Kidney epithelial cell (primary cell): ENCODE data around the gene HOXA1. TPM values are rescaled to one million over a fixed set of nuclear protein-coding genes. Genes with fewer than 3 reads are reported as not detected.

Experiments used
- DNase-seq: peaks from one replicate; pipeline ENCODE4 v3.0.0-alpha.2; 2010; ENCODE audit warnings: low read depth
- H3K27me3 ChIP-seq: 2 replicates; pipeline ENCODE4 v1.6.0; 2011; ENCODE audit warnings: low read length; ENCODE audit not compliant: control insufficient read depth, insufficient read depth
- H3K36me3 ChIP-seq: 2 replicates; pipeline ENCODE4 v1.5.1; 2011; ENCODE audit warnings: low read length; ENCODE audit not compliant: control insufficient read depth, insufficient read depth
- H3K4me3 ChIP-seq: 2 replicates; pipeline ENCODE4 v1.5.1; 2011; ENCODE audit warnings: low read depth, mild to moderate bottlenecking, control low read depth, low read length
- total RNA-seq: library from RNA; depleted of rRNA; stranded (reverse); fragments of >200 nt; gene quantifications from 2 replicates; pipeline ENCODE4 v1.2.3, GENCODE V29; 2015
- TF ChIP-seq, protein P1 (sequence below): IDR thresholded peaks from 2 replicates; pipeline ENCODE4 v1.5.1; 2011; ENCODE audit warnings: mild to moderate bottlenecking, moderate library complexity, low read length, control low read depth, inconsistent platforms; ENCODE audit not compliant: insufficient read depth, poor library complexity, severe bottlenecking

The HOXA1 gene
- total RNA-seq, 1 donor from 2014 or later, result 4.3 TPM

DNA sequence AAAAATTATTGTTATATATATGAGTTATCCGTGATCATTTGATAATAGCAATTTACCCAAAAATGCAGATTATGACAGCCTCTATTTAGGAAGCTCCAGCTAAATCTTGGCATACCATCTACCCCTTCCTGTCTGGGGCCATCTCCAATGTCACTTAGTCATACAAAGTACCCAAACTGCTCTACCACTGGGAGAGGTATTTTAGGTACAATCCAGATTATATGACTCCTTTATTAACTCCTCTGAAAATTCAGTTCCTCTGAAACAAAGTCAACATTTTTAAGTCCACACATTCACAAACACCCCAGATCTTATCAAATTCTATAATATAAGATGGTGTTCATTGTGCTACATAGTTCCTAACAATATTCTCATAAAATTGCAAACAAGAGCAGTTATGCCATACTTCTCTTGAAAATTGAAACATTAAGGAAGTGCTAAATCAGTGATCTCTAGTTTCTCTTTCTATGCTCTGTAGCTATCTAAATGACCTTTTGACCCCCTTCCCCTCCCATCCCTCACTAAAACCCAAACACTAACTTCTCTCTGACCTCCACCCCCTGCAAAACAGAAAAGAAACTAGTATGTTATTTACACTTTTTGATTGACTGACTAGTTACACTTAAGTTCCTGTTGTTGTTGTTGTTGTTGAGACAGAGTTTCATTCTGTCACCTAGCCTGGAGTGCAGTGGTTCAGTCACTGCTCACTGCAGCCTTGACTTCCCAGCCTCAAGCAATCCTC, 16.4 kb downstream of the HOXA1 start:
- TF ChIP-seq, protein P1, sequence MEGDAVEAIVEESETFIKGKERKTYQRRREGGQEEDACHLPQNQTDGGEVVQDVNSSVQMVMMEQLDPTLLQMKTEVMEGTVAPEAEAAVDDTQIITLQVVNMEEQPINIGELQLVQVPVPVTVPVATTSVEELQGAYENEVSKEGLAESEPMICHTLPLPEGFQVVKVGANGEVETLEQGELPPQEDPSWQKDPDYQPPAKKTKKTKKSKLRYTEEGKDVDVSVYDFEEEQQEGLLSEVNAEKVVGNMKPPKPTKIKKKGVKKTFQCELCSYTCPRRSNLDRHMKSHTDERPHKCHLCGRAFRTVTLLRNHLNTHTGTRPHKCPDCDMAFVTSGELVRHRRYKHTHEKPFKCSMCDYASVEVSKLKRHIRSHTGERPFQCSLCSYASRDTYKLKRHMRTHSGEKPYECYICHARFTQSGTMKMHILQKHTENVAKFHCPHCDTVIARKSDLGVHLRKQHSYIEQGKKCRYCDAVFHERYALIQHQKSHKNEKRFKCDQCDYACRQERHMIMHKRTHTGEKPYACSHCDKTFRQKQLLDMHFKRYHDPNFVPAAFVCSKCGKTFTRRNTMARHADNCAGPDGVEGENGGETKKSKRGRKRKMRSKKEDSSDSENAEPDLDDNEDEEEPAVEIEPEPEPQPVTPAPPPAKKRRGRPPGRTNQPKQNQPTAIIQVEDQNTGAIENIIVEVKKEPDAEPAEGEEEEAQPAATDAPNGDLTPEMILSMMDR, result no peak
- H3K4me3 ChIP-seq, result no peak overlapping the region
- no peaks in the 10 kb centered on the region for H3K27me3 ChIP-seq
- DNase-seq, result no peak
- H3K36me3 ChIP-seq, result no peaks in the 10 kb centered on the region

DNA sequence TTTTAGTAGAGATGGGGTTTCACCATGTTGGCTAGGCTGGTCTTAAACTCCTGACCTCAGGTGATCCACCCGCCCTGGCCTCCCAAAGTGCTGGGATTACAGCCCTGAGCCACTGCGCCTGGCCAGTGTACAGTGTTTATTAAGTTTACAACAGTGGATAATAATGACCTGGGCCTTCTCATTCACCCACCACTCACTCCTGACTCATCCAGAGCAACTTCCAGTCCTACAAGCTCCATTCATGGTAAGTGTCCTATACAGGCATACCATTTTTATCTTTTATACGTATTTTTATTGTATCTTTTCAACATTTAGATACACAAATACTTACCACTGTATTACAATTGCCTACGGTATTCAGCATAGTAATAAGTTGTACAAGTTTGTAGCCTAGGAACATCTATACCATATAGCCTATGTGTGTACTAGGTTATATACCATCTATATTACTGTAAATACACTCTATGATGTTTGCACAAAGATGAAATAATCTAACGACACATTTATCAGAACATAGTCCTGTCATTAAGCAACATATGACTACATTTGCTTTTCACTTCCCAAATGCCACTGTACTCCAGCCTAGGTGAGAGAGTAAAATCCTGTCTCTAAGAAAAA, 17.1 kb downstream of the HOXA1 start:
- no peaks in the 10 kb centered on the region for H3K27me3 ChIP-seq
- H3K4me3 ChIP-seq, result no peak overlapping the region
- no peak for DNase-seq
- H3K36me3 ChIP-seq, result no peaks in the 10 kb centered on the region
- TF ChIP-seq, protein P1, result no peak

DNA sequence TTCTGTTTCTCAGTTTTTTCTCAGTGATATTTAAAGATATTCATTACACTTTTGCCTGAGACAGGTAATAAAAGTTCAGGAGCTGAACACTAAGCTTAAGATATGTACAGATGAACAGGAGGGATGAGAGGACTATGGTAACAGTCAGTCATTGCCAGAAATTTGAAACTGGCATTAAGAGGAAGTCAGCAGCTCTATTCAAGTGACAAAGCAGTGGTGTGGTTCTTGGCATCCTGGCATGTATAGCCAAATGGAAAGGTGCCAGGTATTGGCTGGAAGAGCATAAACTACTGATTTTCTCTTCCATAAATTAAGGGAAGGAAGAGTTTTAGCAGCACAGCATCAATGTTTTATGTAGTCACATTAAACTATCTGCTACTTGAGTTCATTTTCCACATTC, 22.7 kb downstream of the HOXA1 start:
- H3K36me3 ChIP-seq, result no peaks in the 10 kb centered on the region
- no peak for DNase-seq
- no peak overlapping the region for H3K4me3 ChIP-seq
- no peaks in the 10 kb centered on the region for H3K27me3 ChIP-seq
- TF ChIP-seq, protein P1, result no peak

DNA sequence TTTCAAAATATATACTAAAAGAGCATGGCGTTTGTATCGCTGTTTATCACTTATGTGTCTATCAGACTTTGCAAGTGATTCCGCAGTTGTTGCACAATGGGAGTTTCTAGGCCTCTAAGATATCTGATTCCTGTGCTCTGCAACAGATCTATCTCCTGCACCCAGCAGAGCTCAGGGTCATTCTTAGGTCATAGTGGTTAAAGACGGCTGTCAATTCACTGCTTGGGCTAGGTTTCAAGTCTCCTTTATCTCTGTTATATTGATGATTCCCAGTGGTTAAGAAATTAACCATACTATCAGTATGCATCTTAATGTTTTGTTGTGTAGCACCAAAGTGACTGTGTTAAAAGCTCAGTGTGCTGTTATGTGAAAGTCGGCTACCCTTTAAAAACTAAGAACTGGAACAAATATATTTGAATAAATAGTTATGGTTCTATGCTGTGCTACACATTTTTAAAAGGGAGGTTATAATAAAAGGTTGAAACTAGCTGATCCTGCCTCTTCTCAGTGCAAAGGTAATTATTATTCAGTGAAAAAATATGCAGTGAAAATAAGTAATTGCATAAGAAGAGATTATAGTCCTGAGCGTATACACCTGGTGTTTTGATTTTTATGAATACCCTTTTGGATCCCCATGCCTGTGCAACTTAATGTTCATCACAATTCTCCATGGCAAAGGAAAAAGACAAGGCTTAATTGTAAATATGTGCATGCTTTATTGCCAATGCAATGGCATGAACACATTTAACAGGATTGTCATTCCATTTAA, 24.0 kb downstream of the HOXA1 start:
- no peaks in the 10 kb centered on the region for H3K36me3 ChIP-seq
- TF ChIP-seq, protein P1, result no peak
- H3K4me3 ChIP-seq, result no peak overlapping the region
- no peaks in the 10 kb centered on the region for H3K27me3 ChIP-seq
- DNase-seq, result no peak

DNA sequence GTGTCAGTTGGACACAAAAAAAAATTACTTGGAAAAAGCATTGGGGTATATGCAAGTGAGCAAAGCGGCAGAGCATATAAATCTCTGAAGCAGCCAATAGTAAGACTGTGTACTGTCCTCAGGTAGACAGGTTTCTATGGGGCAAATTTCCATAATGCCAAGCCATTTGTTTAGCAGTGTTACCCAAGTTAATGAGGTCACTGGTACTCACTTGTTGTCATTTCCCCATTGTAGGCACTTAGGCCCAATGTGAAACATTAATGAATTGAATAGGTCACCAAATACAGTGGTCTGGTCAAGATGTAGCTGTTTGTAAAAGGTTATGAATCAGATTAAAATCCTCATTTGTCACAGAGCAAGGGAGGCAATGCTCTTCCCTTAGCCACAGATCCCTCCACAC, 27.5 kb downstream of the HOXA1 start:
- Histone ChIP-seq H3K4me3 (no peak overlapping the region), H3K27me3 (no peaks in the 10 kb centered on the region), H3K36me3 (no peaks in the 10 kb centered on the region)
- TF ChIP-seq, protein P1, result no peak
- DNase-seq, result no peak
